ENCODE results near the gene APBB3.

DNA sequence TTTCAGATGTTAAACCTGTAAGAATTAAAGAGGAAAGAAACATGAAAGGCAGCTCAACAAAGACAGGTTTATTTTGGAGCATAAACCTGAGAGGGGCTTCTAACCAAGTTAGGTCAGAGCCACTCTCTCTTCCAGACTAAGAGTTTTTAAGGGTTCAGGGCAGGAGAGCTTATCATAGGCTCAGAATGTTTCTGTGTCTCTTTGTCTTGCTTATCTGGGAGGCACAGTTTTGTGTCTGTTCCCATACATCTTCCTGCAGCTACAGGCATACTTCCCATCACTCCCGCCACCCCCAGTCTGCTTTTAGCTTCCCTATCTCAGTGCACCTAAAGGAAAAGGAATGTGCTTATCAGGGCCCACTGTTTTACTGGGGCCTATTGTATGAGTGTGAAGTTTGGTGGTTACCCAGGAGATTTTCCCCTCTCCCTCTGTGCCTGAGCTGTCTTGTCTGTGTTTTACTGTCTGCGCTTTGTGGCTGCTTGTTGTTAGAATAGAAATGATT is 46.7 kb upstream of the APBB3 start:
- TF ChIP-seq, protein P1, sequence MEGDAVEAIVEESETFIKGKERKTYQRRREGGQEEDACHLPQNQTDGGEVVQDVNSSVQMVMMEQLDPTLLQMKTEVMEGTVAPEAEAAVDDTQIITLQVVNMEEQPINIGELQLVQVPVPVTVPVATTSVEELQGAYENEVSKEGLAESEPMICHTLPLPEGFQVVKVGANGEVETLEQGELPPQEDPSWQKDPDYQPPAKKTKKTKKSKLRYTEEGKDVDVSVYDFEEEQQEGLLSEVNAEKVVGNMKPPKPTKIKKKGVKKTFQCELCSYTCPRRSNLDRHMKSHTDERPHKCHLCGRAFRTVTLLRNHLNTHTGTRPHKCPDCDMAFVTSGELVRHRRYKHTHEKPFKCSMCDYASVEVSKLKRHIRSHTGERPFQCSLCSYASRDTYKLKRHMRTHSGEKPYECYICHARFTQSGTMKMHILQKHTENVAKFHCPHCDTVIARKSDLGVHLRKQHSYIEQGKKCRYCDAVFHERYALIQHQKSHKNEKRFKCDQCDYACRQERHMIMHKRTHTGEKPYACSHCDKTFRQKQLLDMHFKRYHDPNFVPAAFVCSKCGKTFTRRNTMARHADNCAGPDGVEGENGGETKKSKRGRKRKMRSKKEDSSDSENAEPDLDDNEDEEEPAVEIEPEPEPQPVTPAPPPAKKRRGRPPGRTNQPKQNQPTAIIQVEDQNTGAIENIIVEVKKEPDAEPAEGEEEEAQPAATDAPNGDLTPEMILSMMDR (IDR thresholded peaks at IDR 0.05; ENCODE audit: insufficient read depth, low read length) = no peak
- TF ChIP-seq GABPA (IDR thresholded peaks at IDR 0.05; ENCODE audit: low read depth) (no peak), POLR2AphosphoS5 (IDR thresholded peaks at IDR 0.05; ENCODE audit: low read depth) (no peak)
